SK-N-SH treated with all-trans-retinoic acid at 6 μM for 48 hours (cell line): ENCODE measurements around the gene CDHR4.

Experiments used
- ARNTL ChIP-seq: fragments of 450-650 bp; formaldehyde crosslinking; IDR thresholded peaks from 2 replicates; pipeline ENCODE4 v1.5.0; 2020; ENCODE audit warnings: low read depth, mild to moderate bottlenecking, moderate library complexity, borderline replicate concordance
- CSDC2 ChIP-seq: fragments of 250-450 bp; sonication (Bioruptor Pico); IDR thresholded peaks from 2 replicates; pipeline ENCODE4 v1.5.0; 2020; ENCODE audit warnings: mild to moderate bottlenecking, moderate library complexity
- RARB ChIP-seq: fragments of 250-450 bp; sonication (Bioruptor Pico); IDR thresholded peaks from 2 replicates; pipeline ENCODE4 v1.8.0; 2021; ENCODE audit warnings: mild to moderate bottlenecking, moderate library complexity
- TOX ChIP-seq: fragments of 250-450 bp; sonication (Bioruptor Pico); IDR thresholded peaks from 2 replicates; pipeline ENCODE4 v1.8.0; 2021; ENCODE audit warnings: mild to moderate bottlenecking, moderate library complexity, borderline replicate concordance
- TF ChIP-seq, protein P1 (sequence below): fragments of 250-450 bp; sonication (Bioruptor Pico); IDR thresholded peaks from 2 replicates; pipeline ENCODE4 v1.5.0; 2020; ENCODE audit warnings: mild to moderate bottlenecking, moderate library complexity
- TF ChIP-seq, protein P2 (sequence below): fragments of 250-450 bp; sonication (Bioruptor Pico); IDR thresholded peaks from 2 replicates; pipeline ENCODE4 v1.8.0; 2021; ENCODE audit warnings: low read depth, mild to moderate bottlenecking, moderate library complexity, borderline replicate concordance
- TF ChIP-seq, protein P3 (sequence below): fragments of 250-450 bp; sonication (Bioruptor Pico); IDR thresholded peaks from 2 replicates; pipeline ENCODE4 v1.8.0; 2020; ENCODE audit warnings: mild to moderate bottlenecking, moderate library complexity, borderline replicate concordance

DNA sequence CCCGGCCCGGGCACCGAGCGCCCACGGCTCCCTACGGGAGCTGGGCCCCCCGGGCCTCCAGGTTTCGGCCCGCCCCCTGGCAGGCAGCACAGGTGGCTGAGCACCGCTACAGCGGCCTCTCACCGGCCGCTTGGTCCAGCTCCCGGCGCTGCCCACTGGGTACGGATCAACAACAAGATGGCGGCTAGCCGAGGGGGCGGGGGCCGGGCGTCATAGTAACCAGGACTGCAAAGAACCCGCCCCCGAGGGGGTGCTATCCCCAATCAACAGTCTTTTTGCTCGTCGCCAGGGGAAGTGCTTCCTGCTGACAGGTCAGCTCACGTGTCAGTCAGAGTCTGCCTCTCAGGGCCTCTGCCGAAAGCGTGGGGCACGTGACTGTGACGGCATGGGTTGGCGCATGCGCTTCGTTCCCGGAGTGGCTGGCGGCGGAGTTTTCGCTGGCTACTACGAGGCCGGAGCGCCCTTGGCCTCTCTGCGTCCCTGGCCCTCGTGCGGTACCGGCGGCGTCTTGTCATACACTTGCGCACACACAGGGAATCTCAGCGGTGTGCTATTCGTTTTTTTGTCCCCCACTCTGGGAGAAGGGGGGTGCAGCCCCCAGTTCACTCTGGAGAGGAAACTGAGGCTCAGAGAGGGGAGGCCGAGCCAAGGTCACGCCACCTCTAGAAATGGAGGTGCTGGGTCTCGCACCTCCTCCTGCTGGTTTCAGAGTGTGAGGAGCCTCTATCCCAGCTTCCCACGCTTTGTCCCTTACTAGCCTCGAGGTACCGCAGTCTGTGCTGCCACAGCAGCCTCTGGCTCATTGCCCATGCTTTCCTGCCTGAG, 13.1 kb downstream of the CDHR4 start, which contains the start of gene IP6K1:
- 0 out of 2 replicates have a peak, but pooled peaks have one; percentile 82 for TF ChIP-seq CSDC2
- TF ChIP-seq, protein P1, sequence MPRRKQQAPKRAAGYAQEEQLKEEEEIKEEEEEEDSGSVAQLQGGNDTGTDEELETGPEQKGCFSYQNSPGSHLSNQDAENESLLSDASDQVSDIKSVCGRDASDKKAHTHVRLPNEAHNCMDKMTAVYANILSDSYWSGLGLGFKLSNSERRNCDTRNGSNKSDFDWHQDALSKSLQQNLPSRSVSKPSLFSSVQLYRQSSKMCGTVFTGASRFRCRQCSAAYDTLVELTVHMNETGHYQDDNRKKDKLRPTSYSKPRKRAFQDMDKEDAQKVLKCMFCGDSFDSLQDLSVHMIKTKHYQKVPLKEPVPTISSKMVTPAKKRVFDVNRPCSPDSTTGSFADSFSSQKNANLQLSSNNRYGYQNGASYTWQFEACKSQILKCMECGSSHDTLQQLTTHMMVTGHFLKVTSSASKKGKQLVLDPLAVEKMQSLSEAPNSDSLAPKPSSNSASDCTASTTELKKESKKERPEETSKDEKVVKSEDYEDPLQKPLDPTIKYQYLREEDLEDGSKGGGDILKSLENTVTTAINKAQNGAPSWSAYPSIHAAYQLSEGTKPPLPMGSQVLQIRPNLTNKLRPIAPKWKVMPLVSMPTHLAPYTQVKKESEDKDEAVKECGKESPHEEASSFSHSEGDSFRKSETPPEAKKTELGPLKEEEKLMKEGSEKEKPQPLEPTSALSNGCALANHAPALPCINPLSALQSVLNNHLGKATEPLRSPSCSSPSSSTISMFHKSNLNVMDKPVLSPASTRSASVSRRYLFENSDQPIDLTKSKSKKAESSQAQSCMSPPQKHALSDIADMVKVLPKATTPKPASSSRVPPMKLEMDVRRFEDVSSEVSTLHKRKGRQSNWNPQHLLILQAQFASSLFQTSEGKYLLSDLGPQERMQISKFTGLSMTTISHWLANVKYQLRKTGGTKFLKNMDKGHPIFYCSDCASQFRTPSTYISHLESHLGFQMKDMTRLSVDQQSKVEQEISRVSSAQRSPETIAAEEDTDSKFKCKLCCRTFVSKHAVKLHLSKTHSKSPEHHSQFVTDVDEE, result peak; percentile 78; the same call in 1 of the 2 replicates
- no peak for TF ChIP-seq TOX
- TF ChIP-seq, protein P2, sequence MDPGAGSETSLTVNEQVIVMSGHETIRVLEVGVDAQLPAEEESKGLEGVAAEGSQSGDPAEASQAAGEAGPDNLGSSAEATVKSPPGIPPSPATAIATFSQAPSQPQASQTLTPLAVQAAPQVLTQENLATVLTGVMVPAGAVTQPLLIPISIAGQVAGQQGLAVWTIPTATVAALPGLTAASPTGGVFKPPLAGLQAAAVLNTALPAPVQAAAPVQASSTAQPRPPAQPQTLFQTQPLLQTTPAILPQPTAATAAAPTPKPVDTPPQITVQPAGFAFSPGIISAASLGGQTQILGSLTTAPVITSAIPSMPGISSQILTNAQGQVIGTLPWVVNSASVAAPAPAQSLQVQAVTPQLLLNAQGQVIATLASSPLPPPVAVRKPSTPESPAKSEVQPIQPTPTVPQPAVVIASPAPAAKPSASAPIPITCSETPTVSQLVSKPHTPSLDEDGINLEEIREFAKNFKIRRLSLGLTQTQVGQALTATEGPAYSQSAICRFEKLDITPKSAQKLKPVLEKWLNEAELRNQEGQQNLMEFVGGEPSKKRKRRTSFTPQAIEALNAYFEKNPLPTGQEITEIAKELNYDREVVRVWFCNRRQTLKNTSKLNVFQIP (CRISPR knock-in tag), result no peak
- TF ChIP-seq, protein P3, sequence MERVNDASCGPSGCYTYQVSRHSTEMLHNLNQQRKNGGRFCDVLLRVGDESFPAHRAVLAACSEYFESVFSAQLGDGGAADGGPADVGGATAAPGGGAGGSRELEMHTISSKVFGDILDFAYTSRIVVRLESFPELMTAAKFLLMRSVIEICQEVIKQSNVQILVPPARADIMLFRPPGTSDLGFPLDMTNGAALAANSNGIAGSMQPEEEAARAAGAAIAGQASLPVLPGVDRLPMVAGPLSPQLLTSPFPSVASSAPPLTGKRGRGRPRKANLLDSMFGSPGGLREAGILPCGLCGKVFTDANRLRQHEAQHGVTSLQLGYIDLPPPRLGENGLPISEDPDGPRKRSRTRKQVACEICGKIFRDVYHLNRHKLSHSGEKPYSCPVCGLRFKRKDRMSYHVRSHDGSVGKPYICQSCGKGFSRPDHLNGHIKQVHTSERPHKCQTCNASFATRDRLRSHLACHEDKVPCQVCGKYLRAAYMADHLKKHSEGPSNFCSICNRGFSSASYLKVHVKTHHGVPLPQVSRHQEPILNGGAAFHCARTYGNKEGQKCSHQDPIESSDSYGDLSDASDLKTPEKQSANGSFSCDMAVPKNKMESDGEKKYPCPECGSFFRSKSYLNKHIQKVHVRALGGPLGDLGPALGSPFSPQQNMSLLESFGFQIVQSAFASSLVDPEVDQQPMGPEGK (CRISPR knock-in tag), result no peak
- TF ChIP-seq ARNTL (CRISPR knock-in tag), result no peak
- no peak for TF ChIP-seq RARB
